H9 (cell line): Measurements from ENCODE around the gene TPX2. TPM values are rescaled to one million over a fixed set of nuclear protein-coding genes. Genes with fewer than 3 reads are reported as not detected.
A peak's percentile ranks its signal among the peaks of the same experiment; 100 is the strongest.

Experiments used
- DNase-seq: peaks from one replicate; pipeline ENCODE4 v3.0.0-alpha.2; 2017
- H2AFZ ChIP-seq: one replicate; pipeline ENCODE4 v1.6.1; 2013; ENCODE audit warnings: mild to moderate bottlenecking, low read length, control low read depth, moderate library complexity
- H2AK5ac ChIP-seq: 2 replicates; pipeline ENCODE4 v1.6.1; 2013; ENCODE audit warnings: low read length, control low read depth, mixed read lengths; ENCODE audit not compliant: insufficient read length
- H2BK120ac ChIP-seq: one replicate; pipeline ENCODE4 v1.6.1; 2013; ENCODE audit warnings: low read depth, mild to moderate bottlenecking, low read length, control low read depth, inconsistent platforms; ENCODE audit not compliant: poor library complexity, severe bottlenecking
- H2BK12ac ChIP-seq: 2 replicates; pipeline ENCODE4 v1.6.1; 2013; ENCODE audit warnings: low read length, control low read depth, mixed read lengths, low read depth; ENCODE audit not compliant: insufficient read length
- H2BK15ac ChIP-seq: 2 replicates; pipeline ENCODE4 v1.6.1; 2013; ENCODE audit warnings: low read depth, low read length, control low read depth
- H2BK20ac ChIP-seq: one replicate; pipeline ENCODE4 v1.6.1; 2013; ENCODE audit warnings: low read depth, mild to moderate bottlenecking, low read length, control low read depth, inconsistent platforms; ENCODE audit not compliant: poor library complexity, severe bottlenecking
- H2BK5ac ChIP-seq: 2 replicates; pipeline ENCODE4 v1.6.1; 2013; ENCODE audit warnings: low read length, control low read depth, mixed read lengths; ENCODE audit not compliant: insufficient read length
- H3K14ac ChIP-seq: 2 replicates; pipeline ENCODE4 v1.6.1; 2013; ENCODE audit warnings: low read length, control low read depth; ENCODE audit not compliant: insufficient read depth
- H3K18ac ChIP-seq: 2 replicates; pipeline ENCODE4 v1.6.1; 2013; ENCODE audit warnings: low read depth, mild to moderate bottlenecking, mixed read lengths, low read length, control low read depth; ENCODE audit not compliant: insufficient read length
- H3K23ac ChIP-seq: 2 replicates; pipeline ENCODE4 v1.6.1; 2013; ENCODE audit warnings: low read length, control low read depth, mixed read lengths, low read depth; ENCODE audit not compliant: insufficient read length
- H3K23me2 ChIP-seq: 2 replicates; pipeline ENCODE4 v1.6.1; 2013; ENCODE audit warnings: low read depth, mild to moderate bottlenecking, mixed read lengths, low read length, control low read depth; ENCODE audit not compliant: insufficient read length, poor library complexity, severe bottlenecking
- H3K27ac ChIP-seq: 2 replicates; pipeline ENCODE4 v1.5.1; 2013; ENCODE audit warnings: low read length, control low read depth, mixed read lengths, low read depth; ENCODE audit not compliant: insufficient read length
- H3K27me3 ChIP-seq: 2 replicates; pipeline ENCODE4 v1.6.1; 2013; ENCODE audit warnings: low read length, control low read depth, inconsistent platforms; ENCODE audit not compliant: insufficient read depth
- H3K4ac ChIP-seq: 2 replicates; pipeline ENCODE4 v1.6.1; 2013; ENCODE audit warnings: low read depth, mild to moderate bottlenecking, control low read depth, inconsistent platforms, low read length, moderate library complexity
- H3K4me1 ChIP-seq: 2 replicates; pipeline ENCODE4 v1.6.1; 2013; ENCODE audit warnings: low read length, control low read depth, inconsistent platforms; ENCODE audit not compliant: insufficient read depth
- H3K4me2 ChIP-seq: 2 replicates; pipeline ENCODE4 v1.6.1; 2013; ENCODE audit warnings: low read length, control low read depth, mixed read lengths; ENCODE audit not compliant: insufficient read length, insufficient read depth
- H3K56ac ChIP-seq: 2 replicates; pipeline ENCODE4 v1.6.1; 2013; ENCODE audit warnings: low read depth, mild to moderate bottlenecking, mixed read lengths, low read length, control low read depth; ENCODE audit not compliant: insufficient read length
- H3K79me1 ChIP-seq: 2 replicates; pipeline ENCODE4 v1.6.1; 2013; ENCODE audit warnings: low read depth, mild to moderate bottlenecking, moderate library complexity, low read length, control low read depth, inconsistent platforms; ENCODE audit not compliant: insufficient read depth, poor library complexity, severe bottlenecking
- H3K79me2 ChIP-seq: 2 replicates; pipeline ENCODE4 v1.6.1; 2013; ENCODE audit warnings: low read length, control low read depth, inconsistent platforms; ENCODE audit not compliant: insufficient read depth
- H3K9ac ChIP-seq: 2 replicates; pipeline ENCODE4 v1.6.1; 2013; ENCODE audit warnings: low read length, control low read depth, mixed read lengths; ENCODE audit not compliant: insufficient read length; ENCODE audit errors: extremely low read depth
- H3K9me3 ChIP-seq: one replicate; pipeline ENCODE4 v1.6.1; 2013; ENCODE audit warnings: low read depth, low read length, inconsistent platforms; ENCODE audit not compliant: control insufficient read depth
- H3T11ph ChIP-seq: one replicate; pipeline ENCODE4 v1.6.1; 2013; ENCODE audit warnings: mild to moderate bottlenecking, low read length, control low read depth, inconsistent platforms
- H4K20me1 ChIP-seq: one replicate; pipeline ENCODE4 v1.6.1; 2013; ENCODE audit not compliant: control insufficient read depth, insufficient read length, insufficient read depth
- H4K5ac ChIP-seq: 2 replicates; pipeline ENCODE4 v1.6.1; 2013; ENCODE audit warnings: low read depth, mild to moderate bottlenecking, mixed read lengths, low read length, control low read depth; ENCODE audit not compliant: insufficient read length
- H4K8ac ChIP-seq: replicated peaks from 2 replicates; pipeline ENCODE4 v1.6.1; 2013; ENCODE audit warnings: low read length, control low read depth, mixed read lengths, low read depth; ENCODE audit not compliant: insufficient read length
- H4K91ac ChIP-seq: 2 replicates; pipeline ENCODE4 v1.6.1; 2013; ENCODE audit warnings: low read depth, mild to moderate bottlenecking, moderate library complexity, mixed read lengths, low read length, control low read depth; ENCODE audit not compliant: insufficient read length
- H3K27ac Mint-ChIP-seq, 3 experiments: 2 replicates in 2 of 3; 3 replicates in 1 of 3; pipeline ENCODE4 v1.8.0; 2020 to 2021; ENCODE audit warnings: mixed read lengths in 3 of 3, mild to moderate bottlenecking in 1 of 3, moderate library complexity in 1 of 3
- H3K27me3 Mint-ChIP-seq: 2 replicates; pipeline ENCODE4 v1.8.0; 2021; ENCODE audit warnings: low read depth, mild to moderate bottlenecking, moderate library complexity, mixed read lengths
- H3K36me3 Mint-ChIP-seq, 3 experiments: 2 replicates in 2 of 3; 3 replicates in 1 of 3; pipeline ENCODE4 v1.8.0; 2020 to 2021; ENCODE audit warnings: low read depth in 3 of 3, mixed read lengths in 3 of 3; ENCODE audit not compliant: insufficient read depth in 1 of 3
- H3K4me1 Mint-ChIP-seq, 2 experiments: 2 replicates each; pipeline ENCODE4 v1.8.0; 2020; ENCODE audit warnings: mixed read lengths in 2 of 2
- H3K4me3 Mint-ChIP-seq, 2 experiments: 2 replicates in 1 of 2; 3 replicates in 1 of 2; pipeline ENCODE4 v1.8.0; 2020 to 2021; ENCODE audit warnings: mild to moderate bottlenecking in 2 of 2, mixed read lengths in 2 of 2, moderate library complexity in 1 of 2
- H3K9me3 Mint-ChIP-seq, 2 experiments: 2 replicates in 1 of 2; 3 replicates in 1 of 2; pipeline ENCODE4 v1.8.0; 2020; ENCODE audit warnings: mild to moderate bottlenecking in 2 of 2, mixed read lengths in 2 of 2, moderate library complexity in 1 of 2
- WGBS: extraction: QIAGEN DNeasy Blood & Tissue Kit; methylation state at CpG from one replicate; pipeline ENCODE4 v1.1.7; 2013; ENCODE audit warnings: missing lambda C conversion rate, low lambda C conversion rate, mixed read lengths; ENCODE audit not compliant: insufficient read length; ENCODE audit errors: extremely low coverage; 5-methylcytosine and 5-hydroxymethylcytosine counted together
- total RNA-seq: library from RNA; stranded (reverse); gene quantifications from 2 replicates; pipeline ENCODE4 v1.2.1, GENCODE V29; 2021
- TF ChIP-seq, protein P1 (sequence below): fragments of 200-600 bp; sonication (generic); conservative IDR thresholded peaks from 3 replicates; pipeline ENCODE4 v1.8.0; 2021; ENCODE audit warnings: antibody characterized with exemption, mild to moderate bottlenecking

The TPX2 gene
- total RNA-seq, 1 experiment from 2014 or later = 161 TPM

DNA sequence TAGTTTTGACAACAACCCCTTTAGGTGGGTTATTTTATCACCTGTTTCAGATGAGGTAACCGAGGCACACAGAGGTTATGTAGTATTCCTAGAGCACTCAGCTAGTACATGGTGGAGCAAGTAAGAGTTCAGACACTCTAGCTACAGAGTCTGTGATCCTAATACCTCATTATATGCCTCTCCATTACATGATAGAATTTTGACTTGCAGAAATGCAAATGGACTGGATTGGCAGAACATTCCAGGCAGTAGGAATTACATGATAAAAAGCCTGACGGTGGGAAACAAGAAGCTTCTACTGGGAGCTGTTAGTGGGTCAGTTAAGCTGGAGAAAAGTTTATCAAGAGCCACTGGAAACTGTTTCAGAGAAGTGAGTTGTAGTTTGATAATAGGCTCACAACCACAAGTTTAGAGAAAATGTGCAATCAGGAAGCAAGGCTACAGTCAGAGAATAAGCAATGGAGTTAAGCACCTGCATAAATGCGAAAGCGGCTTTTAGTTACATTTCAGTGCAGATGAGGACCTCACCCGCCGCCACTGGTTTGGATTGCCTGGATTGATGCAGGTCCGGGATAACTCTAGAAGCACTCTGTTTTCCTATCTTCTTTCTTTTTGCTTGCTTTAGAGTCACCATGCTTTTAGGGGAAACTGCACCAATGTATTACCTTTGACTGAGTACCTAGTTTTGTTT is 45.4 kb downstream of the TPX2 start:
- H3K23ac ChIP-seq = no peak overlapping the region
- H3K79me2 ChIP-seq = no peaks in the 10 kb centered on the region
- H3K79me1 ChIP-seq = no peaks in the 10 kb centered on the region
- no peak overlapping the region for H3K27ac ChIP-seq
- H2AFZ ChIP-seq = no peak overlapping the region
- no peak overlapping the region for H4K91ac ChIP-seq
- H3K9ac ChIP-seq = no peak overlapping the region
- H3K27me3 Mint-ChIP-seq = no peaks in the 10 kb centered on the region
- WGBS = no CpG with 5 or more reads among the region's 7 CpGs
- no peak overlapping the region for H2BK12ac ChIP-seq
- no peak for DNase-seq
- no peak overlapping the region for H2BK120ac ChIP-seq
- H3K23me2 ChIP-seq = no peaks in the 10 kb centered on the region
- TF ChIP-seq, protein P1, sequence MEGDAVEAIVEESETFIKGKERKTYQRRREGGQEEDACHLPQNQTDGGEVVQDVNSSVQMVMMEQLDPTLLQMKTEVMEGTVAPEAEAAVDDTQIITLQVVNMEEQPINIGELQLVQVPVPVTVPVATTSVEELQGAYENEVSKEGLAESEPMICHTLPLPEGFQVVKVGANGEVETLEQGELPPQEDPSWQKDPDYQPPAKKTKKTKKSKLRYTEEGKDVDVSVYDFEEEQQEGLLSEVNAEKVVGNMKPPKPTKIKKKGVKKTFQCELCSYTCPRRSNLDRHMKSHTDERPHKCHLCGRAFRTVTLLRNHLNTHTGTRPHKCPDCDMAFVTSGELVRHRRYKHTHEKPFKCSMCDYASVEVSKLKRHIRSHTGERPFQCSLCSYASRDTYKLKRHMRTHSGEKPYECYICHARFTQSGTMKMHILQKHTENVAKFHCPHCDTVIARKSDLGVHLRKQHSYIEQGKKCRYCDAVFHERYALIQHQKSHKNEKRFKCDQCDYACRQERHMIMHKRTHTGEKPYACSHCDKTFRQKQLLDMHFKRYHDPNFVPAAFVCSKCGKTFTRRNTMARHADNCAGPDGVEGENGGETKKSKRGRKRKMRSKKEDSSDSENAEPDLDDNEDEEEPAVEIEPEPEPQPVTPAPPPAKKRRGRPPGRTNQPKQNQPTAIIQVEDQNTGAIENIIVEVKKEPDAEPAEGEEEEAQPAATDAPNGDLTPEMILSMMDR = no peak
- H3K4me1 ChIP-seq = peaks cover 6% of the 10 kb centered on the region; the same call in 1 of the 2 replicates
- no peak overlapping the region for H3K4me2 ChIP-seq
- H3K4me1 Mint-ChIP-seq = peaks cover 11 to 23% of the 10 kb centered on the region in 2 experiments
- H3T11ph ChIP-seq = no peak overlapping the region
- no peak overlapping the region for H3K4ac ChIP-seq
- no peaks in the 10 kb centered on the region for H4K20me1 ChIP-seq
- no peaks in the 10 kb centered on the region for H3K27me3 ChIP-seq
- no peak overlapping the region for H2BK5ac ChIP-seq
- H4K8ac ChIP-seq = no peak overlapping the region
- no peak overlapping the region for H3K14ac ChIP-seq
- H3K9me3 Mint-ChIP-seq = no peaks in the 10 kb centered on the region
- H3K18ac ChIP-seq = no peak overlapping the region
- no peaks in the 10 kb centered on the region for H3K9me3 ChIP-seq
- no peak overlapping the region for H3K56ac ChIP-seq
- H3K4me3 Mint-ChIP-seq = no peak overlapping the region
- no peak overlapping the region for H2BK20ac ChIP-seq
- no peak overlapping the region for H2BK15ac ChIP-seq
- peaks cover 52 to 85% (median 81%) of the 10 kb centered on the region in 3 experiments; a peak in 6 of 7 replicates for H3K36me3 Mint-ChIP-seq
- H2AK5ac ChIP-seq = no peak overlapping the region
- no peak overlapping the region for H4K5ac ChIP-seq
- peak overlapping the region in 2 of 3 experiments; percentile 73 to 95; a peak in 5 of 7 replicates for H3K27ac Mint-ChIP-seq
